H1 (cell line): Measurements from ENCODE around the gene CAMK2D. TPM values are rescaled to one million over a fixed set of nuclear protein-coding genes. Genes with fewer than 3 reads are reported as not detected.

ENCODE experiments used
- CTCF ChIA-PET: fragments of 300-600 bp; sonication (Branson Sonifier 250); formaldehyde crosslinking; loops from one replicate; lab custom pipeline; 2021; ENCODE audit not compliant: partially characterized antibody; lab: Charles Lee
- POLR2A ChIA-PET: fragments of 300-600 bp; sonication (Branson Sonifier 250); formaldehyde crosslinking; loops from one replicate; lab custom pipeline; 2021; ENCODE audit warnings: inconsistent platforms; ENCODE audit not compliant: partially characterized antibody; lab: Charles Lee
- DNase-seq, 2 experiments: peaks; one replicate each; pipeline versions ENCODE4 v3.0.0 to v3.0.0-alpha.2; 2010 to 2022; ENCODE audit warnings: low spot score in 2 of 2, low read depth in 1 of 2, mixed read lengths in 1 of 2
- FAIRE-seq: peaks from 2 replicates; lab custom pipeline; 2011; peaks lifted over from hg19 to GRCh38; lab: Jason Lieb, UNC
- H2AFZ ChIP-seq: 2 replicates; pipeline ENCODE4 v1.8.1; 2012; ENCODE audit warnings: low read length, inconsistent platforms
- H2AK5ac ChIP-seq: 2 replicates; pipeline ENCODE4 v1.6.1; 2013; ENCODE audit warnings: low read depth, low read length
- H2BK120ac ChIP-seq: replicated peaks from 2 replicates; pipeline ENCODE3; 2013; ENCODE audit warnings: low read depth, low read length, inconsistent platforms
- H2BK12ac ChIP-seq: 2 replicates; pipeline ENCODE4 v1.6.1; 2013; ENCODE audit warnings: low read depth, low read length
- H2BK15ac ChIP-seq: 2 replicates; pipeline ENCODE4 v1.6.1; 2013; ENCODE audit warnings: low read length
- H2BK20ac ChIP-seq: 2 replicates; pipeline ENCODE4 v1.6.1; 2013; ENCODE audit warnings: low read length
- H2BK5ac ChIP-seq: 2 replicates; pipeline ENCODE4 v1.6.1; 2013; ENCODE audit warnings: low read depth, low read length
- H3K14ac ChIP-seq: 2 replicates; pipeline ENCODE4 v1.6.1; 2013; ENCODE audit warnings: inconsistent platforms; ENCODE audit not compliant: insufficient read length
- H3K18ac ChIP-seq: 2 replicates; pipeline ENCODE4 v1.6.1; 2013; ENCODE audit warnings: low read length; ENCODE audit errors: extremely low read depth
- H3K23ac ChIP-seq: 2 replicates; pipeline ENCODE4 v1.6.1; 2013; ENCODE audit warnings: inconsistent platforms; ENCODE audit not compliant: insufficient read length
- H3K23me2 ChIP-seq: 2 replicates; pipeline ENCODE4 v1.6.1; 2013; ENCODE audit warnings: low read depth, low read length
- H3K27ac ChIP-seq: 2 replicates; pipeline ENCODE4 v1.6.1; 2011; ENCODE audit warnings: low read depth, low read length, inconsistent platforms
- H3K27me3 ChIP-seq, 4 experiments: replicated peaks in 1 of 4; 1 replicate in 1 of 4; 2 replicates in 3 of 4; pipeline versions ENCODE4 v1.6.1 to v1.8.1; 2011 to 2013; ENCODE audit warnings: low read length in 3 of 4, mild to moderate bottlenecking in 3 of 4, inconsistent platforms in 2 of 4, mixed read lengths in 2 of 4, moderate library complexity in 1 of 4; ENCODE audit not compliant: control insufficient read depth in 3 of 4, insufficient read depth in 3 of 4; ENCODE audit errors: extremely low read depth in 1 of 4
- H3K36me3 ChIP-seq, 4 experiments: 2 replicates each; pipeline versions ENCODE4 v1.6.1 to v1.8.1; 2011 to 2013; ENCODE audit warnings: mild to moderate bottlenecking in 4 of 4, low read length in 3 of 4, moderate library complexity in 2 of 4, control low read depth in 1 of 4, inconsistent platforms in 1 of 4; ENCODE audit not compliant: insufficient read depth in 4 of 4, control insufficient read depth in 2 of 4
- H3K4ac ChIP-seq: replicated peaks from 2 replicates; pipeline ENCODE3; 2013; ENCODE audit warnings: low read length, low read depth, mixed read lengths, inconsistent platforms; ENCODE audit not compliant: insufficient read length
- H3K4me1 ChIP-seq, 4 experiments: replicated peaks in 1 of 4; 1 replicate in 1 of 4; 2 replicates in 3 of 4; pipeline versions ENCODE4 v1.6.1 to v1.8.1; 2011 to 2013; ENCODE audit warnings: low read length in 3 of 4, inconsistent platforms in 2 of 4, mixed read lengths in 1 of 4; ENCODE audit not compliant: insufficient read depth in 4 of 4, control insufficient read depth in 3 of 4
- H3K4me2 ChIP-seq, 2 experiments: 2 replicates each; pipeline versions ENCODE4 v1.6.1 to v1.8.1; 2011 to 2013; ENCODE audit warnings: low read depth in 2 of 2, low read length in 2 of 2, control low read depth in 1 of 2, inconsistent platforms in 1 of 2, mild to moderate bottlenecking in 1 of 2; ENCODE audit not compliant: insufficient read depth in 1 of 2
- H3K4me3 ChIP-seq, 4 experiments: fragments of 200-600, 300-600 bp in 1 of 4; sonication (generic), shearing (Covaris generic), sonication (Bioruptor Twin) in 1 of 4; 2 replicates each; pipeline versions ENCODE4 v1.5.1 to v1.8.1; 2011 to 2016; ENCODE audit warnings: low read length in 4 of 4, low read depth in 3 of 4, control low read depth in 2 of 4, inconsistent platforms in 2 of 4, mild to moderate bottlenecking in 2 of 4, mixed read lengths in 1 of 4, moderate library complexity in 1 of 4; ENCODE audit not compliant: insufficient read depth in 2 of 4; ENCODE audit errors: extremely low read depth in 1 of 4
- H3K56ac ChIP-seq: replicated peaks from 2 replicates; pipeline ENCODE3; 2013; ENCODE audit warnings: low read depth, mild to moderate bottlenecking, mixed read lengths, low read length, inconsistent platforms; ENCODE audit not compliant: insufficient read length
- H3K79me1 ChIP-seq: 2 replicates; pipeline ENCODE4 v1.6.1; 2013; ENCODE audit warnings: low read depth, low read length, control low read depth
- H3K79me2 ChIP-seq, 2 experiments: 2 replicates each; pipeline versions ENCODE4 v1.6.1 to v1.8.1; 2012 to 2013; ENCODE audit warnings: low read length in 2 of 2, mild to moderate bottlenecking in 2 of 2, inconsistent platforms in 1 of 2; ENCODE audit not compliant: insufficient read depth in 2 of 2, control insufficient read depth in 1 of 2
- H3K9ac ChIP-seq, 4 experiments: replicated peaks in 1 of 4; 1 replicate in 1 of 4; 2 replicates in 3 of 4; pipeline versions ENCODE4 v1.6.1 to v1.8.1; 2011 to 2013; ENCODE audit warnings: low read depth in 3 of 4, low read length in 3 of 4, control low read depth in 2 of 4, mild to moderate bottlenecking in 2 of 4, moderate library complexity in 2 of 4, inconsistent platforms in 1 of 4; ENCODE audit errors: extremely low read depth in 1 of 4
- H3K9me3 ChIP-seq, 2 experiments: 2 replicates each; pipeline versions ENCODE4 v1.6.1 to v1.8.1; 2012 to 2013; ENCODE audit warnings: mild to moderate bottlenecking in 2 of 2, moderate library complexity in 2 of 2, control low read depth in 1 of 2, inconsistent platforms in 1 of 2, low read depth in 1 of 2, low read length in 1 of 2, mixed read lengths in 1 of 2; ENCODE audit not compliant: insufficient read depth in 2 of 2
- H4K20me1 ChIP-seq, 2 experiments: replicated peaks in 1 of 2; 2 replicates each; pipeline versions ENCODE3 to v1.8.1; 2011 to 2013; ENCODE audit warnings: inconsistent platforms in 2 of 2, low read length in 2 of 2, mild to moderate bottlenecking in 1 of 2; ENCODE audit not compliant: insufficient read depth in 2 of 2, control insufficient read depth in 1 of 2
- H4K5ac ChIP-seq: 2 replicates; pipeline ENCODE4 v1.6.1; 2013; ENCODE audit warnings: low read length, low read depth, mixed read lengths, inconsistent platforms; ENCODE audit not compliant: insufficient read length
- H4K8ac ChIP-seq: 2 replicates; pipeline ENCODE4 v1.8.0; 2013; ENCODE audit warnings: mild to moderate bottlenecking, moderate library complexity, low read length, inconsistent platforms; ENCODE audit not compliant: insufficient read depth; ENCODE audit errors: extremely low read depth
- H4K91ac ChIP-seq: replicated peaks from 2 replicates; pipeline ENCODE3; 2013; ENCODE audit warnings: low read length, mixed read lengths, inconsistent platforms; ENCODE audit not compliant: insufficient read length
- BCL11A ChIP-seq, 2 experiments: IDR thresholded peaks; one replicate each; pipeline ENCODE4 v1.6.1; 2011; ENCODE audit warnings: low read depth in 2 of 2, low read length in 2 of 2, mild to moderate bottlenecking in 2 of 2
- CBX5 ChIP-seq: fragments of 300-800, 300-1000 bp; sonication (generic); IDR thresholded peaks from 2 replicates; pipeline ENCODE4 v1.7.1; 2016; ENCODE audit warnings: antibody characterized with exemption, low read length, low read depth
- CREB1 ChIP-seq: IDR thresholded peaks from 2 replicates; pipeline ENCODE4 v1.6.1; 2012; ENCODE audit warnings: inconsistent platforms
- HDAC6 ChIP-seq: IDR thresholded peaks from one replicate; pipeline ENCODE4 v1.7.1; 2012; ENCODE audit warnings: low read depth, mild to moderate bottlenecking, inconsistent platforms, low read length, moderate library complexity
- JUN ChIP-seq: IDR thresholded peaks from 2 replicates; pipeline ENCODE4 v1.6.1; 2011; ENCODE audit warnings: low read depth, mild to moderate bottlenecking, improper control_type of control experiment, low read length
- MAX ChIP-seq: IDR thresholded peaks from 2 replicates; pipeline ENCODE4 v1.6.1; 2012; ENCODE audit warnings: inconsistent platforms
- NRF1 ChIP-seq: IDR thresholded peaks from 2 replicates; pipeline ENCODE4 v1.6.1; 2011; ENCODE audit warnings: mild to moderate bottlenecking, low read depth, low read length, improper control_type of control experiment
- SIRT6 ChIP-seq: IDR thresholded peaks from one replicate; pipeline ENCODE4 v1.7.1; 2012; ENCODE audit warnings: low read length, inconsistent platforms
- SUZ12 ChIP-seq: fragments of 200-600 bp; sonication (generic); IDR thresholded peaks from 2 replicates; pipeline ENCODE4 v1.6.1; 2012; ENCODE audit warnings: mild to moderate bottlenecking, inconsistent platforms, low read length, moderate library complexity, mixed read lengths
- TBP ChIP-seq: IDR thresholded peaks from 2 replicates; pipeline ENCODE4 v1.6.1; 2011; ENCODE audit warnings: low read depth, low read length, improper control_type of control experiment
- WGBS, 2 experiments: shearing (Covaris generic) in 1 of 2; methylation state at CpG; one replicate each; pipeline versions ENCODE4 v1.1.6 to v1.1.7; 2013 to 2015; ENCODE audit warnings: low lambda C conversion rate in 2 of 2, mixed read lengths in 2 of 2, inconsistent platforms in 1 of 2, low coverage in 1 of 2, missing lambda C conversion rate in 1 of 2; ENCODE audit not compliant: insufficient replicate concordance in 2 of 2, insufficient coverage in 1 of 2, insufficient read length in 1 of 2; ENCODE audit errors: extremely low coverage in 1 of 2, missing lambda C conversion rate in 1 of 2; 5-methylcytosine and 5-hydroxymethylcytosine counted together
- polyA plus RNA-seq, 7 experiments: library from polyadenylated mRNA; depleted of rRNA in 3 of 7; stranded (reverse) in 5 of 7; unstranded in 2 of 7; fragments of >200 nt in 5 of 7; fragments of 200-250 nt in 2 of 7; gene quantifications; 1 replicate in 5 of 7; 2 replicates in 1 of 7; 4 replicates in 1 of 7; pipeline versions ENCODE4 v1.2.1 to v1.2.3, GENCODE V29; 2011 to 2013; ENCODE audit warnings: missing spikeins in 2 of 7, mixed read lengths in 2 of 7
- total RNA-seq: library from RNA; stranded (reverse); fragmentation: NEBNext Ultra II Directional; extraction: Animal tissue kit (Norgen Biotek cat#: 25700); gene quantifications from 2 replicates; pipeline ENCODE4 v1.2.1, GENCODE V29; 2021

Gene CAMK2D
- total and polyA plus RNA-seq, 2 of the 8 experiments (the other 6 are each of a cell fraction or from before 2014, with no cell fraction given): 3.2 to 7.0 TPM

- H3K23ac ChIP-seq: no peak overlapping the region
- H3K79me1 ChIP-seq: no peaks in the 10 kb centered on the region
- H3K18ac ChIP-seq: no peak overlapping the region
- no peak overlapping the region for H3K4me3 ChIP-seq
- no peaks in the 10 kb centered on the region for H3K36me3 ChIP-seq
- H2AFZ ChIP-seq: no peak overlapping the region
- H2BK12ac ChIP-seq: no peak overlapping the region
- no peaks in the 10 kb centered on the region for H3K9me3 ChIP-seq
- H2BK15ac ChIP-seq: no peak overlapping the region
- H2BK120ac ChIP-seq: no peak overlapping the region
- CTCF ChIA-PET: interaction anchor here (0.8 to 2.0 kb wide), 5 partner anchors 9 to 536 kb away, joined by 3 to 6 read pairs (median 4); no protein-coding TSS in a partner anchor
- no peak overlapping the region for H3K14ac ChIP-seq
- no peak overlapping the region for H2BK5ac ChIP-seq
- H4K8ac ChIP-seq: no peak overlapping the region
- H3K4ac ChIP-seq: no peak overlapping the region
- FAIRE-seq (no peak), DNase-seq (no peak)
- H2BK20ac ChIP-seq: no peak overlapping the region
- no peak overlapping the region for H4K5ac ChIP-seq
- H3K4me2 ChIP-seq: no peak overlapping the region
- no peaks in the 10 kb centered on the region for H3K27me3 ChIP-seq
- TF ChIP-seq CREB1 (no peak), MAX (no peak), NRF1 (no peak), SUZ12 (no peak), JUN (no peak), TBP (no peak), HDAC6 (no peak), CBX5 (no peak), BCL11A (IDR thresholded peaks at IDR 0.05; ENCODE audit: low read depth in 2 of 2, low read length in 2 of 2) (no peak), SIRT6 (no peak)
- no peak overlapping the region for H3K27ac ChIP-seq
- no peaks in the 10 kb centered on the region for H3K4me1 ChIP-seq
- no peaks in the 10 kb centered on the region for H3K79me2 ChIP-seq
- no peak overlapping the region for H3K56ac ChIP-seq
- no peaks in the 10 kb centered on the region for H3K23me2 ChIP-seq
- no peak overlapping the region for H4K91ac ChIP-seq
- 66% methylated on average over 3 of the region's 3 CpGs; no CpG with 5 or more reads in 1 of the 2 experiments for WGBS, 2 experiments
- H2AK5ac ChIP-seq: no peak overlapping the region
- no peak overlapping the region for H3K9ac ChIP-seq
- POLR2A ChIA-PET: no interaction called here
- no peaks in the 10 kb centered on the region for H4K20me1 ChIP-seq
Observed at GRCh38 chr4:113572620-113573019, 188.9 kb downstream of the CAMK2D start.
